ENCODE data around the gene ATRNL1. TPM values are rescaled to one million over a fixed set of nuclear protein-coding genes. Genes with fewer than 3 reads are reported as not detected.

Gene ATRNL1
- total and polyA plus RNA-seq, 2 experiments from 2014 or later = 4.8 to 29.7 TPM

GRCh38 chr10:115982076-115982475 lies 888.9 kb downstream of the ATRNL1 start:
- Mint-ChIP-seq H3K9me3 (no peaks in the 10 kb centered on the region; the same call in 2 of the 3 replicates), H3K36me3 (ENCODE audit: low read depth) (no peaks in the 10 kb centered on the region; the same call in 2 of the 3 replicates), H3K4me1 (peaks cover 6% of the 10 kb centered on the region; the same call in 2 of the 3 replicates), H3K4me3 (no peak overlapping the region), H3K27me3 (ENCODE audit: insufficient read depth, low read depth, poor library complexity) (peaks cover 3% of the 10 kb centered on the region), H3K27ac (no peak overlapping the region)
- Histone ChIP-seq H3K27ac (ENCODE audit: low read depth) (no peak overlapping the region), H3F3A (replicated peaks; ENCODE audit: low read depth) (no peaks in the 10 kb centered on the region), H4K20me1 (replicated peaks; ENCODE audit: insufficient read depth) (no peaks in the 10 kb centered on the region), H3K27me3 (ENCODE audit: insufficient read depth) (no peaks in the 10 kb centered on the region), H3K4me1 (ENCODE audit: insufficient read depth) (no peaks in the 10 kb centered on the region), H2AFZ (no peak overlapping the region), H3K4me3 (no peak overlapping the region), H3K36me3 (ENCODE audit: insufficient read depth) (no peaks in the 10 kb centered on the region), H3K9me2 (ENCODE audit: insufficient read depth) (no peaks in the 10 kb centered on the region), H3K79me2 (replicated peaks; ENCODE audit: insufficient read depth) (no peaks in the 10 kb centered on the region), H3K4me2 (no peak overlapping the region)
- no peak for TF ChIP-seq EZH2 (IDR thresholded peaks at IDR 0.05; ENCODE audit: low read depth, unreplicated experiment)
- TF ChIP-seq CTCF (conservative IDR thresholded peaks at IDR 0.05; ENCODE audit: low read depth in 2 of 2) = no peak
- no peak for TF ChIP-seq ETS1 (IDR thresholded peaks at IDR 0.05)
- TF ChIP-seq EZH2phosphoT487 (IDR thresholded peaks at IDR 0.05; ENCODE audit: unreplicated experiment) = no peak
- TF ChIP-seq ZNF114 (CRISPR knock-in tag; IDR thresholded peaks at IDR 0.05) = no peak
- TF ChIP-seq JUNB (IDR thresholded peaks at IDR 0.05; ENCODE audit: unreplicated experiment) = no peak
- TF ChIP-seq STAT1 (IDR thresholded peaks at IDR 0.05; ENCODE audit: unreplicated experiment) = no peak
- TF ChIP-seq ZNF462 (CRISPR knock-in tag; IDR thresholded peaks at IDR 0.05) = no peak
- TF ChIP-seq NANOG (IDR thresholded peaks at IDR 0.05; ENCODE audit: borderline replicate concordance) = no peak
- no peak for TF ChIP-seq ZNF331 (CRISPR knock-in tag; IDR thresholded peaks at IDR 0.05; ENCODE audit: low read depth)
- no peak for TF ChIP-seq POLR2AphosphoS5 (IDR thresholded peaks at IDR 0.05; ENCODE audit: low read depth)
- no peak for TF ChIP-seq REST (IDR thresholded peaks at IDR 0.05; ENCODE audit: unreplicated experiment)
- TF ChIP-seq CREB1 (CRISPR knock-in tag; IDR thresholded peaks at IDR 0.05; ENCODE audit: low read depth) = no peak
- DNase-seq (ENCODE audit: low spot score) = no peak
- ATAC-seq = no peak

Data from GM23338 (cell line).